Non-pigmented ciliary epithelial cell (primary cell): ENCODE data around the gene CACNA1F.

Experiments used
- DNase-seq: peaks from one replicate; pipeline ENCODE4 v3.0.0-alpha.2; 2010; ENCODE audit warnings: low read depth

Gene CACNA1F

DNA sequence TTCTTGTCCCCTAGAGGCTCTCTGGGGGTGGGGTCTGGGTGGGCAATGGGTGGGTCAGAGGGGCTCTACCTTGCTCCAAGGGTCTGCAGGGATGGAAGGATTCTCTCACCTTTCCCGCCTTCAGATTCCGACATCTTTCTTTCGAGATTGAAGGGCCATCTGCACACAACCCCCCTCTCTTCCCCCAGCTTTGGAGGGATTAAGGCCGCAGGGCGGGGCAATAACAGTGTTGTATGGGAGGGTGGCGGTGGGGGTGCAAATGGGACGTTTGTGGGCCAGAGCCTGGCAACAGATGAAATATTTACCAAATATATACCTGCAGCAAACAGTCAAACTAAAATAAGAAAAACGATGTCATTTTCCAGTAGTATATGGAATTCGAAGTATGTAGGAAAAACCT lies at the start of gene CACNA1F:
CACNA1F (minus strand) TSS at position 165 of the 400 bp plus-strand sequence; CDS start at position 134, 31 bp downstream.
- no peak for DNase-seq

DNA sequence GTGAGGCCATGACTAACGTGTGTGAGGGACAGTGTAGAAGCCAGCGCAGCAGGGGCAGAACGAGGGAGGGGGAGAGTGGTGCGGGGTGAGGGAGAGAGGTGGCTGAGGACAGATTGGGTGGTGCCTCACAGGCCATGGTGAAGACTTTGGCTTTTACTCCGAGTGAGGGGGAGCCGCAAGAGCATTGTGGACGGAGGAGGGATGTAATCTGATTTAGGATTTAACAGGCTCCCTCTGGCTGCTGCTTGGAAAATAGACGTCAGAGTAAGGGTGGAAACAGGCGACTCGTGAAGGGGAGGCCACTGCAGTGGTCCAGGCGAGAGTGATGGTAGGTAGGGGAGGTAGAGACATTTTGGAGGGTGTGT lies 49.5 kb upstream of the CACNA1F start:
- DNase-seq, result no peak

DNA sequence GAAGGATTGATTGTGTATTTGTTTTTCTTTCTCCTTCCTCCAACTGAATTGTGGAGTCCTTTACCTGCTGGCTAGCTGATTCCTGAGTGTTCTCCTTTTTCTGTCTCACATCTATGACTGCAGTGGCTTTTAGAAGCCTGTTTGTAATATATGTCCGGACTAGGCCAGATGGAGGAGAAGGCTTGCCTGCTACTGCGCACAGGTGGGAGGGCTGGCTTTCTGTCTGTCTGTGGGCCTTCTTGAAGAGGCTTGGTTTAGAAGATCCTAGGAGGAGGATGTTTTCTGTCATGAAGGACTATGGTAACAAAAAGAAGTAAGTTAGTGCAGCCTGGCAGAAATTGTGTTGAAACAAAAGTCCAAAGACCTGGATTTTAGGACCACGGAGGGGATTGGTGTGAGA lies 44.9 kb upstream of the CACNA1F start:
- no peak for DNase-seq

GRCh38 chrX:49277535-49277830 lies 44.3 kb upstream of the CACNA1F start:
- DNase-seq, result no peak

GRCh38 chrX:49276671-49277534 lies 43.8 kb upstream of the CACNA1F start:
- DNase-seq, result no peak

DNA sequence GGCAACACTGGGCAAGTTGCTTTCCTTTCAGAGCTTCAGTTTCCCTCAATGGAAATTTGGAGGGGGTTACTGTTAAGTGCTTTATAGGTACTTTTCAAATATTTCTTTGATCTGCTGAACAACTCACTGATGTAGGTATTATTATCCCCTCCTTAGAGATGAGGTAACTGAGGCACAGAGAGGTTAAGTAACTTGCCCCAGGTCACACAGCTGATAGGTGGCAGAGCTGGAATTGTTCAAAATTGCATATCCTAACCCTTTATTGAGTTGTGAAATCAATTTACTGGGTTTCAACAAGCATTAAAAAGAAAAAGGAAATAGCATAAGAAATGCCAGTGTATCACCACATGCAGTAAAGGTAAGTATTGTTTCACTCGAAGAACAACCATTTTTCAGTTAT lies 43.1 kb upstream of the CACNA1F start:
- DNase-seq, result no peak

GRCh38 chrX:49273181-49273727 lies 40.1 kb upstream of the CACNA1F start:
- no peak for DNase-seq

GRCh38 chrX:49272421-49272820 lies 39.3 kb upstream of the CACNA1F start:
- DNase-seq, result no peak

DNA sequence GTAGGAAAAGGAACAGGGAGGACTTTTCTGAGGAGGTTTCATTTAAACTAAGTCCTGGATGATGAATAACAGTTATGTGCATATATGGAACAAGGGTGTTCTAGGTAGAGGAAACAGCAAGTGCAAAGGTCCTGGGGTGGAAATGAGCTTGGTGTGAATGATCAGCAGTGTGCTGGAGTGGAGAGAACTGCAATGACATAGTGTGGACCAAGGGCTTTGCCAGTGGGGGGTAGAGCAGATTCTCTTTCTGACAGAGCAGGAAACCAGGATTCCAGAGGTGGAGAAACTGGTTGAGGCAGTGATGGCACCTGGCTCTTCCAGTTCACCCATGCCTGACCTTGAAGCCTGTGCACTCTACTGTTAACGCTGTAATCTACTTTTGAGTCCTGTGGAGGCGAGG lies 38.2 kb upstream of the CACNA1F start:
- no peak for DNase-seq

DNA sequence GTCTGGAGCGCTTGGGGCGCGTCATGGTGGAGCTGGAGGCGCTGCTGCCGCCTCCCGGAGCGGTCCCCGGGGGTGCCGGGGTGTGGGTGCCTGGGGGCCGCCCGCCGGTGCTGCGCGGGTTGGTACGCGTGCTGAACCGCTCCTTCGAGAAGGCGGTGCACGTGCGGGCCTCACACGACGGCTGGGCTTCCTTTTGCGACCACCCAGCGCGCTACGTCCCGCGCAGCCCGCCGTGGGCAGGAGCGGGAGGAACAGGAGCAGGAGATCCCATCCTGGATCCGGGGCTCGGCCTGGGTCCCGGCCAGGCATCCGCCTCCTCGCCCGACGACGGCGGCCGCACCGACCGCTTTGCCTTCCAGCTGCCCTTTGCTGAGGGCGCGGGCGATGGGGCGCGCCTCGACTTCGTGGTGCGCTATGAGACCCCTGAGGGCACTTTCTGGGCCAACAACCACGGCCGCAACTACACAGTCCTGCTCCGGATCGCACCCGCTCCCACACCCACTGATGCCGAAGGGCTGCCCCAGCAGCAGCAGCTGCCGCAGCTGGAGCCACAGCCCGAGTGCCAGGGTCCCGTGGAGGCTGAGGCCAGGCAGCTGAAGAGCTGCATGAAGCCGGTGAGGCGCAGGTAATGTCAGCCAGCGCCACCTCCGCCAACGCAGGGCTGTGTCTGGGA lies 37.2 kb upstream of the CACNA1F start:
- DNase-seq, result no peak

DNA sequence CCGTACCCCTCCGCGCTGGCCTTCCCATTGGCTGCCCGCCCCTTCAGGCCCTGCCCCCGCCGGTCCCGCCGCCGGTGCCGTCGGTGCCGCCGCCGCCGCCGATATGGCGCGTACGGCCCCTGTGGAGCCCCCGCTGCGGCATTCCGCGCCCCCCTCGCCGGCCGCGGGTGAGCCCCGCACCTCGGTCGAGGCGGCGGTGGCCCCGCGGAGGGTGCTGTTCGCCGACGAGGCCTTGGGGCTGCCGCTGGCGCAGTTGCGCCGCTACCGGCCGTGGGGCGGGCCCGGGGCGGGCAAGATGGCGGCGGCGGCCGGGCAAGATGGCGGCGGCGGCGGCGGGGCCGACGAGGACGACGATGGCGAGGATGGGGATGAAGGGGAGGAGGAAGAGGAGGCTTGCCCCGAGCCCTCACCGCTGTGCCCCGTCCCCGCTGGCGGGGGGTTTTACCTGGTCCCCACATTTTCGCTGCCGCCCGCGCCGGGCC lies 36.7 kb upstream of the CACNA1F start, which contains the start of gene PPP1R3F:
PPP1R3F (plus strand) TSS at position 27 of the 482 bp plus-strand sequence; CDS start at position 104, 77 bp downstream.
- no peak for DNase-seq

DNA sequence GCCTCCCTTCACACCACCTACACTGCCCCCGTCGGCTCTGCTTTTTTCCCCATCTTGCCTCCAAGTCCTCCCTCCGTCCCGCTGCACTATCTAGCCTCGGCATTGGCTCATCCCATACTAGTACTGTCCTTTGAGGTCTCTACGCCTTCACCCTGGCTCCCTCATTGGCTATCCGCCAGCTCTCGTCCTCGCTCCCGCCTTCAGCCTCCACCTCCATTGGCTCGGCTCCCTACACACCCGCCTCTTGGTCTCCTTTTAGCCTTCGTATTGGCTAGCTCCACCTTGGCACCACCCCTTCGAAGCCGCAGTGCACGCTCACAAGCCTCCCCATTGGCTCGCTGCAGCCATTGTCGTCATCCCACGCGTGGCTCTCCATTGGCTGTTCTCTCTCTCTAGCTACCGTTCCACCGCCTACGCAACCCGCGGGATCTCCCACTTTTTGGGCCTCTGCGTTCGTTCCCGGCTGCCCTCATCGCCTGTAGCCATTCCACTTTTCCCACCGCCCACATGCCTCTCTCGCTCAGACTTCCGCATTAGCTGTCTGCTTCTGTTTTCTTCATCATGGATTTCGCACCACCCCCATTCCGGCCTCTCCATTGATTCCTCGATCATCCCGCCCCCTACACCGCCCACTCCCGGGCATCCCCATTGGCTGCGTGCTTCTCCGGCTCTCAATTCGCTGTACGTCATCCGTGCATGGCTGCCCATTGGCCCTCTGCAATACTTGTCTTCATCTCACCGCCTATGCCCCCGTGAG lies 36.0 kb upstream of the CACNA1F start:
- DNase-seq, result peak; percentile 92

DNA sequence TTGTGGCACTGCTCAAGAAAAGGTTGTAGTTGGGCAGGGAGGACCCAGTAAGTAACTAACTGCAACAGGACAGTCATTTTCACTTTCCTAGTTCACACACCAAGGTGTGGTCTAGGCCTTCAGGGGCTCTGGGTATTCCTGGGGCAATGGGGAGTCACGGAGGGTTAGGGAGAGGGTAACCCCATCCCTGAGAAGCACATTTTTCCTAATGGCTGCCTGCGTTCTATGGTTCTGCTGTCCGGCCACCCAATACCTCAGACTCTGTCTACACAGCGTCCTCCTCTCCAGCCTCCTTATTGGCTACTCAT lies 35.5 kb upstream of the CACNA1F start:
- DNase-seq, result no peak

DNA sequence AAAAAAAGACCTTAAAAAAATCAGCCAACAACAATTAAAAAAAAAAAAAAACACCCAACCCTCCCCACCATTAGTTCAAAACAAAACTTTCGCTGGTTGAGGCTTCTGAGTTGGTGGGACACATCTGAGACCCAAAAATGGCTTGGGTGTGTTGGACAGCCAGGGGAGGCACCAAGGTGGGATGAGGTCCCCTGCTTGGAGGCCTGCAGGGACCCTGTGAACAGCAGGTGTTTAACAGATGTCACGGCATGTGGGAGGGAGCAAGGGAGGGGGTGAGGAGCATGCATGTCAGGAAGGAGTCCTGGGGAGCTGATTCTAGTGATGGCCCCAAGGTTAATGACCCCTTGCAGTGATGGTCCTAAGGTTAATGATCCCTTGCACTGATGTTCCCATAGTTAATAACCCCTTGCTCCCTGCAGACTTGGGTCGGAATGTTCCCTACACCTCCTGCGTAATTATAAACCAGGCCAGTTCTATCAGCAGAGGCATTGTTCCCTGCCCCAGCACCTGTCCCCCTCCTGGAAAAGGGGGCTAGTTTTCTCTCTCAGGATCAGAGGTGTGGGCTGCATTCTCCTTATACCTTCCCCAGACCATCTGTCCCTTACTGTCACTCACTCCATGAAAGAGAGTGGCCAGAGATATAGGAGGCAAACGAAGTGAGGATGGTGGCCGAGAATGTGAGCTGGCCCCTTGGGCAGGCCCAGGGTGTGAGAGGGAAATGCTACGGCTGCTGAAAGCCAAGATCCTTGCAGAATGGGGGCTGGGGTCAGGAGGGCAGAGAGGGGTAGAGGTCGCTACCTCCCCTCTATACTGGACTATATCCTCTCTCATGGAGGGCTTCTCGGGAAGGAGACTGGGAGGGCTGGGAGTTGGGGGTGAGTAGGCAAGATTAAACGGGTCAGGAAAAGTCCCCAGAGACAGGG lies 33.6 kb upstream of the CACNA1F start:
- DNase-seq, result no peak

GRCh38 chrX:49264460-49264859 lies 31.3 kb upstream of the CACNA1F start, which contains the start of gene FOXP3:
Gene FOXP3 (minus strand): TSS chrX:49264710. CDS start chrX:49258505, 6,205 bp downstream.
- no peak for DNase-seq

GRCh38 chrX:49263631-49264030 lies 30.5 kb upstream of the CACNA1F start:
- no peak for DNase-seq

GRCh38 chrX:49262603-49263002 lies 29.5 kb upstream of the CACNA1F start:
- DNase-seq, result no peak

- DNase-seq, result no peak
These were observed 27.3 kb upstream of the CACNA1F start for GRCh38 chrX:49260221-49260985.

- DNase-seq, result no peak
These were observed 25.6 kb upstream of the CACNA1F start for GRCh38 chrX:49258749-49259124.
